H54 (cell line): ENCODE measurements around the gene DTHD1.

Experiments used
- DNase-seq: peaks from one replicate; pipeline ENCODE4 v3.0.0; 2011; ENCODE audit warnings: low spot score, mixed read lengths; ENCODE audit not compliant: insufficient read length
- FAIRE-seq: peaks from 3 replicates; lab custom pipeline; 2011; peaks lifted over from hg19 to GRCh38; lab: Jason Lieb, UNC
- POLR2A ChIP-seq: IDR thresholded peaks from 2 replicates; pipeline ENCODE4 v1.6.1; 2011; ENCODE audit warnings: low read depth, mild to moderate bottlenecking, low read length

DTHD1 gene

DNA sequence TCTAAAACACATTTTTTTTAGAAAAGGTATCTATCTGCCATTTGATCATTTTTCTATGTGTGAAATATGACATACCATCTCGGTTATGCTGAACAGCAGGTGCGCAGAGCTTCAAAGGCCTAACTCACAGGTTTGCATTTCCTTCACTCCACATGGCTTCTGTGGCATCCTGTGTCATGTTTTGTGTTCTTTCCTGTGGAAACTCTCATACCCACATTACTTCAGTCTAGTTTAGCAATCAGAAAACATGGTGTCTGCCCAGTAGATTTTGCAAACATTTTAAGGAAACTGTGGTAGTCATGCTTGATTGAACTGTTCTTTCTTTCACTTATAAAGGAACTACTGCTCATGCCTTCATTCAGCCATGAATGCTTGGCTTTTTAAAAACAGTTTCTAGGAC lies 25.8 kb upstream of the DTHD1 start:
- no peak for DNase-seq
- TF ChIP-seq POLR2A, result no peak
- FAIRE-seq, result no peak

DNA sequence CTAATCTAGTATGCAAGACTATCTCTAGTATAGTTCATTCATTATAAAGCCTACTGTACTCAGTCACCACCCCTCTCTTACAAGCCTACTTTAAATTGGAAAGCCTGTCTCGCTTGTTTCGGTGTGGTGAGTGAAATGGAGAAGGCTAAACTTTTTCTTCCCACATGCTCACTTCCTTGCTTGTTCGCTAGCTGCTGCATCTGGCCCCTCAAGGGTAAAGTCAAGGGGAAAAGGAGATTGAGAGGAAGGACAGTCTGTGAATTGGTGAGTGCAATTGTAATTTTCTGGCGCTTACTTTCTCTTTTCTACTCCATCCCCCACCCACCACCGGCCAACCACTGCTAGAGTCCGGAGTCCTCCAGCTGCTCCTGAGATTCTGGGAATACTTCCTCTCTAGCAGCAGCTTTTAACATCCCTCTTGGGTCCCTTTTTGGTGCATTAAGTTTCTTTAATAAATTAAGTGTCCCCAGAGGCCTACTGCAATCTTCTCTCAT lies 25.0 kb upstream of the DTHD1 start:
- no peak for TF ChIP-seq POLR2A
- FAIRE-seq, result no peak
- no peak for DNase-seq

DNA sequence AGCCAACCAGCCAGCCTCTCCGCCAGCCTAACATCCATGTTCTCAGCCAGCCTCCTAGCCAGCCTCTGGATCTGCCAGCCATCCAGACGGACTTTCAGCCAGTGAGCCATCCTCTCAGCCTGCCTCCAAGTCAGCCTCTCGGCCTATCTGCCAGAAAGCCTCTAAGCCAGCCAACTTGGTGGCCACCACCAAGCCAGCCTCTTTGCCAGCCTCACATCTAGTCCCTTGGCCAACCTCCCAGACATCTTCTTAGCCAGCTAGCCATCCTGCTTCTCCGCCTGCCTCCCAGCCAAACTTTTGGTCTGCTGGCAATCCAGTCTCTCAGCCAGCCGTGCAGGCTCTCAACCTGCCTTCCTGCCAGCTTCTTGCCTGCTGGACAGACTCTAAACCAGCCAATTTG lies 20.7 kb upstream of the DTHD1 start:
- no peak for TF ChIP-seq POLR2A
- FAIRE-seq, result no peak

DNA sequence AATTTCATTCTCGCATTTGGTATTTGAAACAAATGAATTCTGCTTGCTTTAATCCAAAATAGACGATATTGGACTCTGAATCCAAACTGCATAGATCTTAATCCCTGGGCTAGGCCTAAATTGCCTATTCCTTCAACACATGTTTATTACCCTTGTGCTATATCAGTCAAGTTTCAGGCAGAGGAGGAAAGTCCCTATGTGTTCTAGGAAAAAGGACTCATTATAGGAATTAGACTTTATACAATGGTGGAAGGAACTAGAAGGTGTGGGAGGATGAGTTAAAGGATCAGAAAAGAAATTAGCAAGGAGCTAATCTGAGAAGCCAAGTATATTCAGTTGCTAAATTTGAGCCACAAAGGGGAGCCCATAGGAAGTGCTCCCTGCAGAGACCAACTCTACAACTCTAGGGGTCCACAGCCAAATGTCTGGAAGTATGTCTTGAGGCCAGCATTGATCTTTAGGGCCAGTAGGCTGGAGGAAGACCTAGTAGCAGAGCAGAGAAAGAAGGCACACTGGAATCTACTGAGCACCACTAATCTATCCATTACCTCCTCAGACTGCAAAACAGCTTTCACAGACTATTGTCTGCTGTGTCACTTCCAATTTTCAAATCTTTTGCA lies 17.1 kb upstream of the DTHD1 start:
- DNase-seq, result no peak
- no peak for FAIRE-seq
- no peak for TF ChIP-seq POLR2A

More for the DNA sequence above, 20.7 kb upstream of the DTHD1 start:
- DNase-seq, result no peak

DNA sequence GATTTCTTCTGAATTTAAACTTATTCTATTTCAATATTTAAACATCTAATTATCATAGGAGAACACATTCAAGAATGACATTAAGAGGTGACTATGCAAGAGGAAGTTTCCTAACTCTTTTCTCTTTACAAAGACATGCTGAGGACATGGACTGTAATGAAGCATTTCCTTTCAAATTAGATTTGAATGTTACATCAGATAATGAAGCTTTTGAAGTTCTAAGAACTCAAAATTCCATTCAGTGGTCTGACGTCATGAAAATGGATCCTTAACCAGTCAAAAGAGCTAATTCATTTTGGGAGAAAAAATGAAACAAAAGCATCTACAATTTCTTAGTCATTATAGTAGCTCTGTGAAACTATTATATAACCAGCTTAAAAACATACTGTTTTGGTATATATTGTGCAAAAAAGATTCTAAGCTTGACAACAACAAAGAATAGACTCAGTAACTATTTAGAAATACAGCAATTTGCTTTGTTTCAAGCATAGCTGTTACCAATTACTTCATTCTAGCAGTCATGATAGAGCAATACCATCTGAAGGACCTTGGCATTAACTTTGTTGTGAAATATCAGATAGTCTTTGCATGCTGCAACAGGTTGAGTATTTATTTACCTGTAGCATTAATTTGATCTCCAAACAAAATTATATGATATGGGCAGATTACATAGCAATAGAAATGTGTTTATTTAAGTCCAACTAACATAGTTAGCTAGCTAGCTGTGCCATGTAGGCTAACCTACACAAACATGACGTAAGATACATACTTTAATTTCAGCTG lies 13.7 kb upstream of the DTHD1 start:
- DNase-seq (no peak), FAIRE-seq (no peak)
- TF ChIP-seq POLR2A, result no peak

DNA sequence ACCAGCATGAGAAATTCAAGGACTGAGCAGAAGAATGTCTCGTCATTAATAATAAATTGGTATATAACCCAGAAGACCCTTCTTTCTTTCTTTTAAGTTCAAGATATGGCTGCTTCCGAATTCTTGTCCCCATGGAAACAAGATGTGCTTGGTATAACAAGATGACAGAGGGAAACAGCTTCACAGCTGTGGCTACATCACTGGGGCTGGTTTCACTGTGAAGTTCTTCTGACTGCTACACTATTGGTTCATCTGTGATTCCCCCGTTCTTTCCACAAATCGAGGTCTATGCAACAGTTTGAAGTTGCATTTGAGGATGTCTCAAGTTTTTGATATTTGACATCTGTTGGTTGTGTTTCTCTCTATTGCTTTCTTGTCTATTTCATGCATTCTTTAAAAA lies 12.3 kb upstream of the DTHD1 start:
- TF ChIP-seq POLR2A, result no peak
- no peak for FAIRE-seq
- no peak for DNase-seq

DNA sequence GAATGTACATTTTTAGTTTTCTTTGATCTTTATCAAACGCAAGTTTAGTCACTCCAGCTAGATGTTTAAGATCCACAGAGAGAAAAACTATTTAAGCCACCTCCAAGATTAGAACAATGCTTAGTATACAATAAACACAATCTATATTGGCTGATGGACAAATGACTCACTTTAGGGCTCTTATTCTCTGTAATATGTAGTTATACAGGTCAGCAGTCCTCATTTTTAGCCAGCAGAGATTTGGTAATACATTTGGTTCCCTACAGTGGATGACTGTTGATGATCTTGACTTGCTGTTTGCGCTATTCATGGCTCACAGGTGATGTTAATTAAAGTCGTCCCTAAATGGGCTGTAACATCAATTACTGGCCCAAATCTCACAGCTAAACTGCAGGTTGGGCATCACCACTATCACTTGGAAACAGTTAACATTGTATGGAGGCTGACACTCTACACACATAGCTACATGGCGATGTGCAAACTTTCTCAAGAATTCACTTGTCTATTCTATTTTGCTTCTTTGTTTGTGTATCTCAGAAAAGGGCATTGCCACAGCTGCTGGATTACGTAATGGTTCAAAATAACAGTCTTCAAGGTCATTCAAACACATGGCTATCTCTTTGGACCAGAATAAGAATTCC lies 11.8 kb upstream of the DTHD1 start:
- DNase-seq (no peak), FAIRE-seq (no peak)
- no peak for TF ChIP-seq POLR2A

DNA sequence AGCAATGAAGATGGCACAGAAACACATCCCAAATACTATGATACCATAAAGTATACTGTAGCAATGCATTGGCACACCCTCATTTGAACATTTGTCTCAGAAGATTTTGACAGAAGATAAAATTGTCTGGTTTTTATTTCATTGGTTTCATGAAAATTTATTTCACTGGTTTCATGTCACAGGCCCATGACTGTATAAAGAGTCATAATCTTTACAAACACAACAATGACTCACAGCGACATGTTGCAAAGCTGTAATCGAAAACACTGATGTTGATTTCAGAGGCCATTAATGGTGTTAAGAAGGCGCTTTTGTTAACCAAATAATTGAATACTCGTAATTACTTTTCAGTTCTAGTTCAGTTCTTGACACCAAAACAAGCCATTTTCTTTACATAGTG lies 8.1 kb upstream of the DTHD1 start:
- no peak for TF ChIP-seq POLR2A
- FAIRE-seq (no peak), DNase-seq (no peak)

DNA sequence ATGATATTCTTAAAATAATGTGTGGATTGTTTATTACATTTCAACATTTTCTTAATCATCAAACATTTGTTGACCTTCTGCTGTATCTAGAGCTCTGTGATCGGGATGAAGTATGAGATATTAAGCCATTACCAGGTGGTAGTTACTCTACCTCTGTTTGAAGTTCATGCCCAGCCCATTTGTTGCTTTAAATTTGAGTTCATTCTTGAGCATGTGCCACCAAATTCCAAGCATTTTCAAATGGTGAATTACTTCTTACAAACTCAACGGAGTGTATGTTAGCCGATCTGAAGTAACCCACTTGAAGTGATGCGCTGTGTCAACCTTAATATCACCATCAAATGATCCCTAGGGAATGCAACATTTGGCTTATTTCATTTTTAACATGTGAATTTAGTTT lies 7.3 kb upstream of the DTHD1 start:
- no peak for TF ChIP-seq POLR2A
- FAIRE-seq, result no peak
- DNase-seq, result no peak

DNA sequence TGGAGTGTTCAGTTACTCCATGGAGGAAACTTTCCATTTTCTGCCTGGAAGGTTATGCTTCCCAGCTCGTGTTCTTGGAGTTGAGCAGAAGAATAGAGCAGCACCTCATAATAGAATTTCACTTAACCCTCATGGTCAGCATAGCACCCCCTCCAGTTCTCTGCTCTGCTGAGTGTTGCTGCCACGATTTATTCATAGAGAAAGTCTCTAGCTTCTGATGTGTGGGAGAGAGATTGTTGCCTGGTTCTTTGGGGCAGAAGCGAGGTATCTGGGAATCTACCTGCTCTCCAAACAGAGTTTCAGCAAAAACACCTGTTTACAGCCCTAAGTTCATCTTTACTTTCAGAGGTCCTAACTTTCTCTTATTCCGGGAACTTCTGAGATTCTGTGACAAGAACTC lies 3.9 kb upstream of the DTHD1 start:
- no peak for TF ChIP-seq POLR2A
- FAIRE-seq (no peak), DNase-seq (no peak)

DNA sequence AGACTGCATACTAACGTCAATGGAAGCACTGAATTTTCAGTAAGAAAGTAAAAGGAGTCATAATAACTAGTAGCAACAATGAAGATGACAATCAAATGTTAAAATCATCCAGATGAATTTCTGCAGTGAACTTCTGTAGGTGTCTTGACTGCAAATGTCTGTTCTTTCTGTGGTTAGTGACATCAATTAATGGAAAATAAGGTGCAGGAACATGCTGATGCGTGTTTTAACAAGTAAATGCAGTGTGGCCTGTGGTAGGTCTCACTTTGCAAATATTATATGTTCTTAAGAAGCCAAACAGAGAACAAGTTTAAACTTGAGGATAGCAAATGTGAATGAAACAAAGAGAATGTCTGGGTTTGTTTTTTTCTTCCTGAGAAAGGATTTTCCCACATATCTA lies 2.6 kb upstream of the DTHD1 start:
- TF ChIP-seq POLR2A, result no peak
- FAIRE-seq (no peak), DNase-seq (no peak)

DNA sequence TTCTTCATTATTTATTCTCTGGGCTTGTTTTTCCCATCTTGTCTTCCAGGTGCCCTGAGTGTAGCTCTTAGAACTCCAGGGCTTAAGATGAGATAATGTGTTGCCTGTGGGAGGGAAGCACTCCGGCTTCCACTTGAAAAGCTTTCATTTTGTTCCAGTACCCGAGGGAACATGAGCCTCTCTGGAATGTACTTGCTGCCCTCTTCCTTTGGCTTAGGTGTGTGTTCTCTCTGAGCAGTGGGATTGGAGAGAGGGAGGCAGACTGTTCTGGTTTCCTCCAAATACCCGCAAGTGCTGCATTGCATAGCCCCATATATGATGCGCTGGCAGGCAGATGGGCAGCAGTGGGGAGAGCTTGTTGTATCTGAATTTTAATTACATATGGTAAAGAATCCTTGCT lies 861 bp upstream of the DTHD1 start:
- DNase-seq, result no peak
- FAIRE-seq, result no peak
- TF ChIP-seq POLR2A, result no peak

DNA sequence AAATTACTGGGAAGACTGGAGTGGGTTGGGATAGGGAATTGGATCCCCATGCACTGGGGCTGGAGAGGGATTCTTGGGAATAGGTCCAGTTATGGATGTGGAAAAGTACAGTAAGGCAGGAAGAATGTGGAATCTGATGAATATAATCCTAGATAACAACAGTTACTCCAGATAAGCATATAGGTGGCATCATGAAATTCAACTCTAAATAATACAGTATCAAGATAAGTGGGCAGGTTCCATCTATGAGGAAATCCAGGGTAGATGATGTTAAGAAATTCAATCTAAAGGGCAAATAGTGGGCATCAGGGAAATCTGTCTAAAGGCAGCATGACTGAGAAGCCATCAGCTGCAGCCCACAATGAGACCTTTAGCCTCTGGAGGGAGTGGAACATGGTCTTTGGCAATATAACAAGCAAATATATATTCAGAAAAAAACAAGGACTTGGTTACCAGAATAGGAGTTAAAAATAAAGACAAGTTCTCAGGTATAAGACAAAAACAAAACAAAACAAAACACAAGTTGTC lies 1.2 kb downstream of the DTHD1 start:
- TF ChIP-seq POLR2A, result no peak
- FAIRE-seq, result no peak
- no peak for DNase-seq

DNA sequence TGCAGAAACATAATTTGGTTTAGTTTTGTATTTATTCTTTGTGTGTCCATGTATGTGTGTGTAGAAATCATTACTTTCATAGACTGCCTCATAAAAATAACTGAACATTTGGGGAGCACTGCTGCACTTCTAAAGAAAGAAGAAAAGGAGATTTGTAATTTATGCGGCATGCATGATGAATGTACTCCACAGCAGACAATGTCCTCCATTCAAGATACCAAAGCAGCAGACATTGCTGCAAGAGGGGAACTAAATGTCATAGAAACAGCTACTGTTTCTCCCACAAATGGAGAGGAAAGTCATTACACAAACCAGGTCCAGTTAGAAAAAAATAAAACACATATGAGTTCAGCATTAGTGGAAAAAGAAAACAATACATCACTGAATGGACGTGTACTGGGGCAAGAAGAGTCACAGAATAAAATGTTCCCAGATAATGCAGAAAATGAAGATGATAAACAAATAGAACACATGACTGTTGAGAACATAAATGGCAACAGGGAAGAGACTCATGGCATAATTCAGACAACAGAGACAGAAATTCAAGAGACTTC lies 2.6 kb downstream of the DTHD1 start:
- FAIRE-seq, result no peak
- no peak for TF ChIP-seq POLR2A
- DNase-seq, result no peak
